Fibroblast of the aortic adventitia (primary cell): ENCODE measurements around the gene INSYN2B. TPM values are rescaled to one million over a fixed set of nuclear protein-coding genes. Genes with fewer than 3 reads are reported as not detected.

ENCODE experiments used
- DNase-seq: peaks from one replicate; pipeline ENCODE4 v3.0.0-alpha.2; 2010; ENCODE audit warnings: low read depth
- H3K4me3 ChIP-seq: 2 replicates; pipeline ENCODE4 v1.5.1; 2011; ENCODE audit warnings: low read depth, mild to moderate bottlenecking, control low read depth, low read length, moderate library complexity
- total RNA-seq: library from RNA; depleted of rRNA; stranded (reverse); fragments of >200 nt; gene quantifications from 2 replicates; pipeline ENCODE4 v1.2.3, GENCODE V29; 2012; ENCODE audit warnings: low replicate concordance
- TF ChIP-seq, protein P1 (sequence below): IDR thresholded peaks from 2 replicates; pipeline ENCODE4 v1.5.1; 2011; ENCODE audit warnings: mild to moderate bottlenecking, low read length, control low read depth, inconsistent platforms; ENCODE audit not compliant: insufficient read depth

The INSYN2B gene
- total RNA-seq, 1 donor = 19.7 TPM

DNA sequence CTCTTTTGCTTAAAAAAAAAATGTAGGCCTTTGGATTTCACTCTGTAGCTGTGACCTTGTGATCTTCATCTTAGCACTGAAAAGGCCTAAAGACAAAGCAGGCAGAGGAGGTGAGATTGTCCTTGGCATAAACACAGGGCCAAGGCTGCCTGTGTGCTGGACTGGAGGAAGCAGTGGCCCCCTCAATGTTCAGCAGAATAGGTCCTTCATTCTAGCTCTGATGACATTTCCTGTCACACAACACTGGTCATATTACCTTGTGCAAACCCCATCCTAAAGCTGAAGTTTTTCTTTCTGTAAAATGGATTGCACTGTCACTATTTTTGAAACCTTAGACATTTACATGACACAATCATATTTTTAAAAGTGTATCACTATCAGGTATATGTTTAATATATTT is 147.4 kb downstream of the INSYN2B start:
- TF ChIP-seq, protein P1, sequence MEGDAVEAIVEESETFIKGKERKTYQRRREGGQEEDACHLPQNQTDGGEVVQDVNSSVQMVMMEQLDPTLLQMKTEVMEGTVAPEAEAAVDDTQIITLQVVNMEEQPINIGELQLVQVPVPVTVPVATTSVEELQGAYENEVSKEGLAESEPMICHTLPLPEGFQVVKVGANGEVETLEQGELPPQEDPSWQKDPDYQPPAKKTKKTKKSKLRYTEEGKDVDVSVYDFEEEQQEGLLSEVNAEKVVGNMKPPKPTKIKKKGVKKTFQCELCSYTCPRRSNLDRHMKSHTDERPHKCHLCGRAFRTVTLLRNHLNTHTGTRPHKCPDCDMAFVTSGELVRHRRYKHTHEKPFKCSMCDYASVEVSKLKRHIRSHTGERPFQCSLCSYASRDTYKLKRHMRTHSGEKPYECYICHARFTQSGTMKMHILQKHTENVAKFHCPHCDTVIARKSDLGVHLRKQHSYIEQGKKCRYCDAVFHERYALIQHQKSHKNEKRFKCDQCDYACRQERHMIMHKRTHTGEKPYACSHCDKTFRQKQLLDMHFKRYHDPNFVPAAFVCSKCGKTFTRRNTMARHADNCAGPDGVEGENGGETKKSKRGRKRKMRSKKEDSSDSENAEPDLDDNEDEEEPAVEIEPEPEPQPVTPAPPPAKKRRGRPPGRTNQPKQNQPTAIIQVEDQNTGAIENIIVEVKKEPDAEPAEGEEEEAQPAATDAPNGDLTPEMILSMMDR = no peak
- DNase-seq = no peak
- no peak overlapping the region for H3K4me3 ChIP-seq

GRCh38 chr5:169832304-169832703 is 148.0 kb downstream of the INSYN2B start:
- no peak overlapping the region for H3K4me3 ChIP-seq
- TF ChIP-seq, protein P1 = no peak
- no peak for DNase-seq

DNA sequence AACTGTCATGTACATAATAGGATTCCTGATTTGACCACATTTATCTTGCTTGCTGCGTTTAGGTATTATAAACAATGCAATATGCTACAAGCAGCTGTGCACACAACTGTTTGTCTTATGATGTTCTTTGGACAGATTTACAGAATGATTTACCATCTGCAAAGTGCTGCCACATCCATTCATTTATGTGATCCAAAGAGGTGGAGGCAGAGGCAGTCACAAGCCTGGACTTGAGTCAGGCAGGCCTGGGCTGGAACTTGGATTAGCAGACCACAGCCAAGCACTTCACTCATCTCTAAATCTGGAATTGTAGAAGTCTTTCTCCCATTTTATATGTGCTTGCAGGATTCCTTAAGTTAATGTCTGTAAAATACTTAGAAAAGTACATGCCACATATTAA is 149.0 kb downstream of the INSYN2B start:
- TF ChIP-seq, protein P1 = no peak
- no peak overlapping the region for H3K4me3 ChIP-seq
- DNase-seq = no peak

- no peak for DNase-seq
- TF ChIP-seq, protein P1 = no peak
Measured at GRCh38 chr5:169828385-169828784, 151.9 kb downstream of the INSYN2B start.

DNA sequence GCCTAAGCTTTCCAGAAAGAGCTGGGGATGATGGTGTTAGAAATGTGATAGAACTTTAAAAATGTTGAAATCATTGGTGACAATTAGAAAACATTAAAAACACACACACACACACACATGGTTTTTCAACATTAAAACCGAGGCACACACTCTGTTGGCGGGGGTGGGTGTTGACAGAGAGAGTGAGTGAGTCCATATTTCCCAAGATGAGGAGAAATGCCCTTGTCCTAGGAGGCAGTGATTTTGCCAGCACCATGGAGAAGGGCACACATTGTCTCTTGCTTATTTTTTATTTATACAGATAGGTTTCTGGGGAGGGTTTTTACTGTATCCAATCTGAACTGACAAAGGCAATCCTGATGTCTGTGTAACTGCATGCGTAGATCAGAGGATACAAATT is 152.5 kb downstream of the INSYN2B start:
- DNase-seq = no peak
- TF ChIP-seq, protein P1 = no peak
- no peak overlapping the region for H3K4me3 ChIP-seq

More at GRCh38 chr5:169828385-169828784, 151.9 kb downstream of the INSYN2B start:
- H3K4me3 ChIP-seq = no peak overlapping the region

DNA sequence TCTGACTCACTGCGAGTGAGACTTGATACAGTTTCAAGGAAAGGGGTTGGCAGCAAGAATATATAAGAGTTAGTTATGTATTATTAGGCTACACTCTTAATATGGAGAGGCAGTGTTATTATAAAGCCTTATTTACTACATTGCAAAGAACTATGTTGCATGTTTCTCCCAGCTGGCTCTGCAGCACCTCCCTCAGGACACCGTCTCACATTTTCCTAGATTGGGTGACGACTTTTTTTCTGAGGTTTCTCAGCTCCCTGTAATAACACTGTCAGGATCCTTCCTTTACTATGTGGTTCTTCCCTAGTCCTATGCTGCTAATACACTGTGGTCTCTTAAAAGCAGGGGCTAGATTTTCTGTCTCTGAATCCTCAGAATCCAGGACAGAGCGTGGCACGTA is 153.7 kb downstream of the INSYN2B start:
- DNase-seq = no peak
- TF ChIP-seq, protein P1 = peak; percentile 22
- H3K4me3 ChIP-seq = no peak overlapping the region

- TF ChIP-seq, protein P1 = no peak
- no peak overlapping the region for H3K4me3 ChIP-seq
- DNase-seq = no peak
Measured at GRCh38 chr5:169817031-169817430, 163.3 kb downstream of the INSYN2B start.
